GM19468 (cell line): Measurements from ENCODE around the gene NUDT4.
"Not testable (repeated sequence)": the region's sequence is repeated elsewhere in the genome, so short reads cannot be mapped to it uniquely, and the experiment has no call there.

Experiments
- ATAC-seq: cut with Tn5 transposase; IDR thresholded peaks from one replicate; pipeline ENCODE4 v1.9.1; 2021; ENCODE audit warnings: mild to moderate bottlenecking, moderate library complexity, moderate number of reproducible peaks; ENCODE audit not compliant: unreplicated experiment; ENCODE audit errors: extremely low read depth

The NUDT4 gene

GRCh38 chr12:93365616-93366405, 11.9 kb upstream of the NUDT4 start:
- ATAC-seq = no peak

- ATAC-seq = no peak
Observed at GRCh38 chr12:93366422-93366821, 11.3 kb upstream of the NUDT4 start.

GRCh38 chr12:93368766-93369165, 9.0 kb upstream of the NUDT4 start:
- no peak for ATAC-seq

GRCh38 chr12:93369505-93369904, 8.2 kb upstream of the NUDT4 start:
- no peak for ATAC-seq

GRCh38 chr12:93370947-93371346, 6.8 kb upstream of the NUDT4 start:
- ATAC-seq = no peak

- ATAC-seq = no peak
Observed at GRCh38 chr12:93373961-93374656, 3.6 kb upstream of the NUDT4 start.

- ATAC-seq = no peak
Observed at GRCh38 chr12:93375906-93376305, 1.8 kb upstream of the NUDT4 start.

GRCh38 chr12:93376436-93377251, 1.1 kb upstream of the NUDT4 start:
- no peak for ATAC-seq

GRCh38 chr12:93378196-93378997, 672 bp downstream of the NUDT4 start:
- not testable (repeated sequence) for ATAC-seq

- ATAC-seq = no peak
Observed at GRCh38 chr12:93378998-93379325, 1.2 kb downstream of the NUDT4 start.

GRCh38 chr12:93379326-93379980, 1.7 kb downstream of the NUDT4 start:
- no peak for ATAC-seq

- no peak for ATAC-seq
Observed at GRCh38 chr12:93379981-93380361, 2.2 kb downstream of the NUDT4 start.

- ATAC-seq = no peak
Observed at GRCh38 chr12:93380480-93381121, 2.9 kb downstream of the NUDT4 start.

GRCh38 chr12:93381161-93381975, 3.6 kb downstream of the NUDT4 start:
- no peak for ATAC-seq

GRCh38 chr12:93381976-93382437, 4.3 kb downstream of the NUDT4 start:
- ATAC-seq = not testable (repeated sequence)

- ATAC-seq = no peak
Observed at GRCh38 chr12:93387780-93388179, 10.1 kb downstream of the NUDT4 start.

GRCh38 chr12:93390031-93390430, 12.3 kb downstream of the NUDT4 start:
- no peak for ATAC-seq

- no peak for ATAC-seq
Observed at GRCh38 chr12:93390549-93391297, 13.0 kb downstream of the NUDT4 start.
